ENCODE data around the gene BCAR1.
A peak's percentile ranks its signal among the peaks of the same experiment; 100 is the strongest.
"Not testable (repeated sequence)": the region's sequence is repeated elsewhere in the genome, so short reads cannot be mapped to it uniquely, and the experiment has no call there.

The BCAR1 gene

DNA sequence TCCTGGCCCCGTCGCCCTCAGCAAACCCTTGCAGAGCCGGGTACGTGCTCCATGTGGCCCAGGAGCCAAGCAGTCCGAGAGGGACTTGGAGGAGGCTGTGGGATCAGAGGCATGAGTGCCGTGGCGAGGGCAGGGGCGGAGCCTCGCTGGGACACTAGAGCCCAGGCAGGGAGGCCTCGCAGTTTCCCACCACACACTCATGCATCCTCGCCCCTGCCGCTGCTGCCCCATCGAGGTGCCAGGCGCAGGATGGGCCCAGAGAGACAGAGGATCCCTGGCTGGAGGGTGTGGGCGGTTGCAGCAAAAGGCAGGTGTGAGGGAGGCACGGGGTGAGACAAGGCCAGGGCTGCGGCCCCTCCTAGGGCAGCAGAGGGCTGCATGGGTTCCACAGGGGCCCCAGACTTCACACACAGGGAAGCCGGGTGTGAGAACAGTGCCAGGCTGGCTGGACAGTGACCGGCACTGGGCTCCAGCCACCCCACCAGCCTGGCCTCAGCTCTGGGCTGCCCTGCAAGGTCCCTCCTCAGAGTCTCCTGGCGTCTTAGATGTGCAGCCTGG is 7.7 kb downstream of the BCAR1 start:
- FAIRE-seq (peak; percentile 38), DNase-seq (ENCODE audit: insufficient read length, low spot score) (no peak)
- TF ChIP-seq PAX5 (IDR thresholded peaks at IDR 0.05; ENCODE audit: insufficient read depth, low read length, severe bottlenecking) (no peak), POLR2A (IDR thresholded peaks at IDR 0.05; ENCODE audit: low read depth, low read length) (no peak), SPI1 (IDR thresholded peaks at IDR 0.05; ENCODE audit: low read depth, low read length) (no peak), POLR2AphosphoS5 (IDR thresholded peaks at IDR 0.05; ENCODE audit: low read depth, low read length) (no peak), TAF1 (IDR thresholded peaks at IDR 0.05; ENCODE audit: low read depth, low read length) (no peak), POU2F2 (IDR thresholded peaks at IDR 0.05; ENCODE audit: low read depth, low read length) (no peak)

DNA sequence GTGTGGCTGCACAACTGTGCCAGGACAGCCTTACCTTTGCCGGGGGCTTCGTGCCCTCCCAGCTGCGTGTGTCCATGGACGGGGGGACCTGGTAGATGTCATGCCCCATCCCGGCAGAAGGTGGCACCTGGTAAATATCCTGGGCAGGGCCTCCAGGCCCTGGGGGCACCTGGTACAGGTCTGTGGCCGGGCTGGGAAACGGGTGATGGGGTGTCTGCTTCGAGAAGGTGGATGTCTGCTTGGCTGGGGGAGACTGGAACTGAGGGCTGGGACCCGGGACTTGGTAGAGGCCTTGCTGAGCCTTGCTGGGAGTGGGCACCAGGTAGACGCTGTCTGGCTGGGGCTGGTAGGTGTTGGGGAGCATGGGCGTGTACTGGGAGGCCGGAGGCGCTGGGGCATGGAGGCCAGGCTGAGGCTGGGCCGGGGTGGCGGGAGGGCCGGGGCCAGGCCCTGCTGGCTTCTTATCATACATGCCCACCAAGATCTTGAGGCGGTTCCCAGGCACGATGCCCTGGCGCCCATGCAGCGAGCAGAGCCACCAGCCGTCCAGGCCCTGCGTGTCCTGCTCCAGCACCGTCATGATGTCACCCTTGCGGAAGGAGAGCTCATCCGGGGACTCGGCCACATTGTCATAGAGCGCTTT is 8.9 kb downstream of the BCAR1 start:
- not testable (repeated sequence) for DNase-seq (ENCODE audit: insufficient read length, low spot score); FAIRE-seq

DNA sequence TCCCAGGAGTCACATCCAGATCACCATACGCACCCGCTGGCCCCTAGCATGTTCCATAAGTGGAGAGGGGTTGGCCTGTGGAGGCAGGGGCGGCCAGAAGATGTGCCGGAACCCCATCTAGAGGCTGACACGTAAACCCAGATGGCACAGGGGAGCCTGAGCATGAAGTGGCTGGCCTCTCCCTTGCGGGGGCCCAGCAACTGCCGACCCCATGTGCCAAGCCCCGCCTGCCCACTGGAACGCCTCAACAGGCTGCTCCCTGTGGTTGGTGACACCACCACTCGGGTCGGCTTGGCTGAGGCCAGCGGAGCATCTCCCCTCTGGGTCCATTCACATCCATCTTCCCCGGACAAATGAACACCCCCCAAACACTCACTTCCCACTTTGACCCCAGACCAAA is 9.5 kb downstream of the BCAR1 start:
- DNase-seq (ENCODE audit: insufficient read length, low spot score) (no peak), FAIRE-seq (no peak)
- TF ChIP-seq TAF1 (IDR thresholded peaks at IDR 0.05; ENCODE audit: low read depth, low read length) = no peak
- no peak for TF ChIP-seq SPI1 (IDR thresholded peaks at IDR 0.05; ENCODE audit: low read depth, low read length)
- TF ChIP-seq PAX5 (IDR thresholded peaks at IDR 0.05; ENCODE audit: insufficient read depth, low read length, severe bottlenecking) = no peak
- TF ChIP-seq POU2F2 (IDR thresholded peaks at IDR 0.05; ENCODE audit: low read depth, low read length) = no peak
- no peak for TF ChIP-seq POLR2A (IDR thresholded peaks at IDR 0.05; ENCODE audit: low read depth, low read length)

- DNase-seq (ENCODE audit: insufficient read length, low spot score) (no peak), FAIRE-seq (no peak)
- TF ChIP-seq POU2F2 (IDR thresholded peaks at IDR 0.05; ENCODE audit: low read depth, low read length) = no peak
- no peak for TF ChIP-seq SPI1 (IDR thresholded peaks at IDR 0.05; ENCODE audit: low read depth, low read length)
Observed at GRCh38 chr16:75241412-75241811, 10.0 kb downstream of the BCAR1 start.

- FAIRE-seq = not testable (repeated sequence)
Observed at GRCh38 chr16:75240633-75241032, 10.8 kb downstream of the BCAR1 start.

DNA sequence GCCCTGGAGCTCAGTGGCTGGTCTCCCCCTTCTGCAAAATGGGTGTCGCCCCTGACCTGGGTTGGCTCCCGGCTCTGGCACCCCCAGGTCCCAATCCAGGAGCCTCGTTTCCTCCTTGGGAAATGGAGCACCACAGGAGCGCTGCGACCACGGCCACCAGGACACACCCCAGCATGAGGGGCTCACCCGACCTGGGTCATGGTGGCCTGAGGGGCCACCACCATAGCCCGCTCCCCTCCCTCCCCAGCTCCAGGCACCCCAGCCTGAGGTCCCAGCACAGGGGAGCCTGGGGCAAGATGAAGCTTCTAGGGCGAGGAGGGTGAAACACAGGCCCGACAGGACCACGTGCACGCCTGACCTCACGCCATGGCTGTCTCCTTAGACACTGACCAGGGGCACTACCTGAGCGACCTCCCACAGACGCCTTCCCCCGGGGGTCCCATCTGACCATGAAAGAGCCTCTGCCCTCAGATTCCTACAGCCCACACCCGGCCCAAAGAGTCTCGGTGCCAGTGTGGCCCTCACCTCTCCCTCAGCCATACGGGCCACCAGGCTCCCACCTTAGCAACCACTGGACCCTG is 11.8 kb downstream of the BCAR1 start:
- TF ChIP-seq POLR2AphosphoS5 (IDR thresholded peaks at IDR 0.05; ENCODE audit: low read depth, low read length) (no peak), SPI1 (IDR thresholded peaks at IDR 0.05; ENCODE audit: low read depth, low read length) (no peak), POU2F2 (IDR thresholded peaks at IDR 0.05; ENCODE audit: low read depth, low read length) (no peak), POLR2A (IDR thresholded peaks at IDR 0.05; ENCODE audit: low read depth, low read length) (no peak), TAF1 (IDR thresholded peaks at IDR 0.05; ENCODE audit: low read depth, low read length) (no peak), PAX5 (IDR thresholded peaks at IDR 0.05; ENCODE audit: insufficient read depth, low read length, severe bottlenecking) (no peak)
- DNase-seq (ENCODE audit: insufficient read length, low spot score) = no peak
- FAIRE-seq = no peak

More at GRCh38 chr16:75240633-75241032, 10.8 kb downstream of the BCAR1 start:
- DNase-seq (ENCODE audit: insufficient read length, low spot score) = not testable (repeated sequence)

GRCh38 chr16:75238853-75239541 is 12.4 kb downstream of the BCAR1 start:
- no peak for TF ChIP-seq POU2F2 (IDR thresholded peaks at IDR 0.05; ENCODE audit: low read depth, low read length)
- TF ChIP-seq TAF1 (IDR thresholded peaks at IDR 0.05; ENCODE audit: low read depth, low read length) = no peak
- TF ChIP-seq SPI1 (IDR thresholded peaks at IDR 0.05; ENCODE audit: low read depth, low read length) = no peak
- no peak for TF ChIP-seq POLR2A (IDR thresholded peaks at IDR 0.05; ENCODE audit: low read depth, low read length)
- TF ChIP-seq POLR2AphosphoS5 (IDR thresholded peaks at IDR 0.05; ENCODE audit: low read depth, low read length) = no peak
- no peak for TF ChIP-seq PAX5 (IDR thresholded peaks at IDR 0.05; ENCODE audit: insufficient read depth, low read length, severe bottlenecking)
- FAIRE-seq = no peak
- DNase-seq (ENCODE audit: insufficient read length, low spot score) = peak; percentile 62

DNA sequence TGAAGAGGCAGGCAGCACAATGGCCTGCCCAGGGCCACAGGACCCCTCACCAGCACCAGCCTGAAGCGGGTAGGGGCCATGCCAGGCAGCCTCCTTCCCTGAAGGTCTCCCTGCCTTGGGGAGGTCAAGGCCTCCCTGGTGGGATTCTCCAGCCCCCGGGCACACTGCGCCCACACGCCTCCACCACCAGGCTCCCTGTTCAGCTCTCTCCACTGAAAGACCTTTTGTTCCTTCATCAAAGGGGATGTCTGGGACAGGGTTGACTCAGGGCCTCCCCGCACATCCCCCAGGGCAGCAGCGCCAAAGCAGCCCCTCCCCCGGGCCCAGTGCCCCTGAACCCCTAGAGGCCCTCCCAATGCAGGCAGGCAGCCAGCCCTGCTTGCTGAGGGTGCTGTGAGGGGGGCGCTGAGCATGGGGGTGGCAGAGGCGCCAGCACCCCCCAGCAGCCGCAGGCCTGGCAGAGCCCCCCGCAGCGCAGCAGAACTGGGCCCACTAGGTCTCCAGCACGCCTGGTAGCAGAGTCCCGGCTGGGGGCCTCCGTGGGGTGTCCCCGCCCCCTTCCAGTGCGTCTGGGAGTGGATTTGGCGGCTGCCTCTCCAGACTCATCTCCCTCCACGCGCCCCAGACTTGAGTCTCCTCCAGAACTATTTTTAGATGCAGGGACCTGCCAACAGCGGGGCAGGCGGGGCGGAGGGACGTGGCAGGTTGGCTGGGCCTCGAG is 13.1 kb downstream of the BCAR1 start:
- no peak for TF ChIP-seq PAX5 (IDR thresholded peaks at IDR 0.05; ENCODE audit: insufficient read depth, low read length, severe bottlenecking)
- no peak for TF ChIP-seq POLR2A (IDR thresholded peaks at IDR 0.05; ENCODE audit: low read depth, low read length)
- FAIRE-seq (no peak), DNase-seq (ENCODE audit: insufficient read length, low spot score) (no peak)

DNA sequence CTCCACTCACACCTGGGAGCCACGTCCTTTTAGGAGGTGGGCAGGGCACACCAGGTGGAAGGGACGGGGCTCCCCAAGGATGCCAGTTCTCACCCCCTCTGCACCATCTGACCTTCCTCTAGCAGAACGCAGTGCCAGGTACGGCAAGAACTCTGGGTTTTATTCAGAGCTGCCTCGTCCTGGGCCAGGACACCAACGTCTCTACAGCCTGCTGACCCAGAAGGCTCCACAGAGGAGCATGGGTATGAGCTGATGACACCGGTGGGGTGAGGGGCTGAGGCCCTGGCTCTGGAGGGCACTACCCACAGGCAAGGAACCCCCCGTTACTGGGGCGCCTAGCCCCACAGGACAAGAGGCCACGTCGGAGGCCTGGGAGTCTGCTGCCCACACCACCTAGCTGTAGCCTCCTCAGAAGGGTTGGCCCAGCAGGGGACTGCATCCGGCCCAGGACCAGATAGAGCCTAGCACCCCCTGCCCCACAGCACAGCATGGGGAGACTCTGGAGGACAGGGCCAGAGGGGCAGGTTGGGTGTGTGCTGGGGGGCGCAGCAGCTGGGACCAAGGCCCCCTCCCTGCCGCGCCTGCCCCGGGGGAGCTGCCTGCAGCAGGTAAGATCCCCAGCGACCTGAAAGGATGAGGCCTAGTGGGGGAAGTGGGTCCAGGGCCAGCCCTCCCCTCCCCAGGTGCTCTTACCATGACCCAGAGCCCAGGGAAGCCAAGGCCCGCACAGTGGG is 13.9 kb downstream of the BCAR1 start:
- no peak for TF ChIP-seq POLR2AphosphoS5 (IDR thresholded peaks at IDR 0.05; ENCODE audit: low read depth, low read length)
- no peak for FAIRE-seq
- DNase-seq (ENCODE audit: insufficient read length, low spot score) = no peak
